Raji (cell line): Measurements from ENCODE around the gene TTC36.

Source experiments
- POLR2A ChIP-seq: IDR thresholded peaks from 2 replicates; pipeline ENCODE4 v1.6.1; 2011; ENCODE audit warnings: low read depth, low read length, control low read depth; ENCODE audit not compliant: insufficient read depth

The TTC36 gene, protein sequence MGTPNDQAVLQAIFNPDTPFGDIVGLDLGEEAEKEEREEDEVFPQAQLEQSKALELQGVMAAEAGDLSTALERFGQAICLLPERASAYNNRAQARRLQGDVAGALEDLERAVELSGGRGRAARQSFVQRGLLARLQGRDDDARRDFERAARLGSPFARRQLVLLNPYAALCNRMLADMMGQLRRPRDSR

GRCh38 chr11:118527109-118527508, at the start of gene TTC36:
TSS of gene TTC36 (plus strand) at chr11:118527474. CDS start at chr11:118527495, 21 bp downstream.
- no peak for TF ChIP-seq POLR2A

DNA sequence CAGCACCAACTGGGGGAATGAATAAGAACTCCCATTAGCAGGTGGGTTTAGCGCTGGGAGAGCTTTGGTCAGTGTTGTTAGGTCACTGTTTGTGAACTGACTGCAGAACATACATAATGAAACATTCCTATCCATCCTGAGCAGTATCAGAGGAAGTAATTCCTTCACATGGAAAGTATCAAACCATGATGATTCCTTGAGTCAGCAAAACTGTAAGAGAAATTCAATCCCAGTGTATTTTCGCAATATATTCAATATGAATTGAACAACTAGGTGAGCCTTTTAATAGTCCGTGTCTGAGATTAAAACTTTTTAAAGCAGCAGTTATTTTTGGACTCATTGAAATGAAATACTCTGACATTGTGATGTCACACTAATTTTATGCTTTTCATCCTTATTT, 42.9 kb upstream of the TTC36 start:
- TF ChIP-seq POLR2A, result no peak

GRCh38 chr11:118485273-118485672, 42.0 kb upstream of the TTC36 start:
- TF ChIP-seq POLR2A, result no peak

DNA sequence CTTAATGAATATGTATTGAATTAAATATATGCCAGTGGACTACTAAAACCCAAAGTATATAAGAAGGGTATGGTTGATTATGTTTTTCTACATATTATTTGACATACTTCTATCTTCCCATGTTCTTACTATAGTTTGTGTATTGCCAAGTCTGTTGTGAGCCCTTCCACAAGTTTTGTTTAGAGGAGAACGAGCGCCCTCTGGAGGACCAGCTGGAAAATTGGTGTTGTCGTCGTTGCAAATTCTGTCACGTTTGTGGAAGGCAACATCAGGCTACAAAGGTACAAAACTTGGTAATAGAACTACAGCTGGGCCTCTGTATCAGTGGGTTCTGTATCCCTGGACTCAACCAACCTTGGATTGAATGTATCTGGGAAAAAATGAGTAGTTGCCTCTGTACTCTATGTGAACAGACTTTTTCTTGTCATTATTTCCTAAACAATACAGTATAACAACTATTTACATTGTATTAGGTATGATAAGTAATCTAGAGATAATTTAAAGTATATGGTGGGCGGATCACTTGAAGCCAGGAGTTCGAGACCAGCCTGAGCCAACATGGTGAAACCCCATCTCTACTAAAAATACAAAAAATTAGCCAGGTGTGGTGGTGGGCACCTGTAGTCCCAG, 38.7 kb upstream of the TTC36 start:
- no peak for TF ChIP-seq POLR2A

DNA sequence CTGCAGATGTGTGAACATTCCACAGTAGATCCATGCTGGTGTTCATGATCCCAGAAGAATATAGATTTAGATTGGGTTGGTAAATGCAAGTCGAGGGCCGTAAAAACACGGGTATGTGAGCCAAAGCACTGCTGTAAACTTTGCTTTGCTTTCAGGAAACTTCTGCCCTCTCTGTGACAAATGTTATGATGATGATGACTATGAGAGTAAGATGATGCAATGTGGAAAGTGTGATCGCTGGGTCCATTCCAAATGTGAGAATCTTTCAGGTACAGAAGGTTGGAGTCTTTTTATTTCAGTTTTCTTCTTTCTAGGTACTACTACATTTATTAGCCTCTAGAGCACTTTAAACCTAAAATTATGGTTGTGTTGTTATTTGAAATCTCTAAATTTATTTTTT, 36.2 kb upstream of the TTC36 start:
- TF ChIP-seq POLR2A, result no peak

GRCh38 chr11:118497831-118498230, 29.4 kb upstream of the TTC36 start:
- no peak for TF ChIP-seq POLR2A

DNA sequence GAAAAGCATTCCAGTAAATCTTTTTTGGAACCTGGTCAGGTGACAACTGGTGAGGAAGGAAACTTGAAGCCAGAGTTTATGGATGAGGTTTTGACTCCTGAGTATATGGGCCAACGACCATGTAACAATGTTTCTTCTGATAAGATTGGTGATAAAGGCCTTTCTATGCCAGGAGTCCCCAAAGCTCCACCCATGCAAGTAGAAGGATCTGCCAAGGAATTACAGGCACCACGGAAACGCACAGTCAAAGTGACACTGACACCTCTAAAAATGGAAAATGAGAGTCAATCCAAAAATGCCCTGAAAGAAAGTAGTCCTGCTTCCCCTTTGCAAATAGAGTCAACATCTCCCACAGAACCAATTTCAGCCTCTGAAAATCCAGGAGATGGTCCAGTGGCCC, 24.1 kb upstream of the TTC36 start:
- no peak for TF ChIP-seq POLR2A

- TF ChIP-seq POLR2A, result no peak
Observed at GRCh38 chr11:118511601-118512000, 15.7 kb upstream of the TTC36 start.

DNA sequence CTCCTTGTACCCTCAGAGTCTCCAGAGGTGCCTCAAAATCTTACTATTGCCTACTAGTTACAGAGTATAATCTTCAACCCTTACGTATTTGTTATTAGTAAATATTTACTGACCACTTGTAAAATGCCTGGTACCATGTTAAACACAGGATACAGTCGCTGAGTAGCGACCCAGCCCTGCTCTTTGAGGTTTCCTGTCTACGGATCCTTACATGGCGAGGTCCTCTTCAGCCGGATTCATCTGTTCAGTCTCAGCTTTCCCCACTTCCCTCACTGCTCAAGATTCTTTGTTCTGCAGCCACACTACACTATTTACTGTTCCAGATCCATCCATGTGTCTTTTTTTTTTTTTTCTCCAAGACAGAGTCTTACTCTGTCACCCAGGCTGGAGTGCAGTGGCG, 13.2 kb upstream of the TTC36 start:
- no peak for TF ChIP-seq POLR2A

DNA sequence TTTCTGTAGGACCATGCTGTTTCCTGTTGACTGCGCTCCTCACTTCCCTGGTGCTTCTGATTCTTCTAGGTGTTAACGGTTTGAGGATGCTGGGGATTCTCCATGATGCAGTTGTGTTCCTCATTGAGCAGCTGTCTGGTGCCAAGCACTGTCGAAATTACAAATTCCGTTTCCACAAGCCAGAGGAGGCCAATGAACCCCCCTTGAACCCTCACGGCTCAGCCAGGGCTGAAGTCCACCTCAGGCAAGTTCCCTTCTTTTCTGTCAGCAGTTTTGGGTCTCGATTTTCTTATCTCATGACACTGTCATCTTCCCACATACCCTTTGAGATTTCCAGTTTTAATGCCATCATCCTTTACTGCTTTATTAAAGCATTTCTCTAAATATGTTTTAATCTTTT, 7.7 kb upstream of the TTC36 start:
- no peak for TF ChIP-seq POLR2A

DNA sequence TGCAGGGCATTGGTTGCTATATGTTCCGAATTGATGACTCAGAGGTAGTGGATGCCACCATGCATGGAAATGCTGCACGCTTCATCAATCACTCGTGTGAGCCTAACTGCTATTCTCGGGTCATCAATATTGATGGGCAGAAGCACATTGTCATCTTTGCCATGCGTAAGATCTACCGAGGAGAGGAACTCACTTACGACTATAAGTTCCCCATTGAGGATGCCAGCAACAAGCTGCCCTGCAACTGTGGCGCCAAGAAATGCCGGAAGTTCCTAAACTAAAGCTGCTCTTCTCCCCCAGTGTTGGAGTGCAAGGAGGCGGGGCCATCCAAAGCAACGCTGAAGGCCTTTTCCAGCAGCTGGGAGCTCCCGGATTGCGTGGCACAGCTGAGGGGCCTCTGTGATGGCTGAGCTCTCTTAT, 5.4 kb upstream of the TTC36 start:
- TF ChIP-seq POLR2A, result no peak

- TF ChIP-seq POLR2A, result no peak
Observed at GRCh38 chr11:118522571-118523072, 4.7 kb upstream of the TTC36 start.

DNA sequence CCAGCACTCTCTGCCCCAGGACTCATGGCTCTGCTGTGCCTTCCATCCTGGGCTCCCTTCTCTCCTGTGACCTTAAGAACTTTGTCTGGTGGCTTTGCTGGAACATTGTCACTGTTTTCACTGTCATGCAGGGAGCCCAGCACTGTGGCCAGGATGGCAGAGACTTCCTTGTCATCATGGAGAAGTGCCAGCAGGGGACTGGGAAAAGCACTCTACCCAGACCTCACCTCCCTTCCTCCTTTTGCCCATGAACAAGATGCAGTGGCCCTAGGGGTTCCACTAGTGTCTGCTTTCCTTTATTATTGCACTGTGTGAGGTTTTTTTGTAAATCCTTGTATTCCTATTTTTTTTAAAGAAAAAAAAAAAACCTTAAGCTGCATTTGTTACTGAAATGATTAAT, 2.9 kb upstream of the TTC36 start:
- no peak for TF ChIP-seq POLR2A

GRCh38 chr11:118524757-118525470, 2.4 kb upstream of the TTC36 start:
- no peak for TF ChIP-seq POLR2A

- no peak for TF ChIP-seq POLR2A
Observed at GRCh38 chr11:118526688-118527087, 586 bp upstream of the TTC36 start.

GRCh38 chr11:118528511-118528910, 1.2 kb downstream of the TTC36 start:
- TF ChIP-seq POLR2A, result no peak
